A673 (cell line): Measurements from ENCODE around the gene MVB12B. TPM values are rescaled to one million over a fixed set of nuclear protein-coding genes. Genes with fewer than 3 reads are reported as not detected.

ENCODE experiments used
- BruUV-seq: library from RNA; stranded (reverse); fragments of 400-500 nt; replicated peaks from 2 replicates; lab custom pipeline; 2021; lab: Mats Ljungman, UMichigan
- CTCF ChIA-PET: fragments of 300-600 bp; sonication (Branson Sonifier 250); formaldehyde crosslinking; loops from one replicate; lab custom pipeline; 2022; ENCODE audit warnings: antibody characterized with exemption; lab: Charles Lee
- POLR2A ChIA-PET: fragments of 300-600 bp; sonication (Branson Sonifier 250); formaldehyde crosslinking; loops from one replicate; lab custom pipeline; 2022; ENCODE audit warnings: antibody characterized with exemption; ENCODE audit not compliant: low non-redundant PET; lab: Charles Lee
- DNase-seq: peaks from one replicate; pipeline ENCODE4 v3.0.0-alpha.2; 2015; ENCODE audit warnings: low spot score
- H3K27ac ChIP-seq: fragments of 200-600 bp; sonication (generic); 2 replicates; pipeline ENCODE4 v1.5.1; 2016; ENCODE audit warnings: mixed run types, low read depth, mild to moderate bottlenecking, mixed read lengths, antibody characterized with exemption, low read length; ENCODE audit not compliant: poor library complexity, severe bottlenecking
- H3K27me3 ChIP-seq: fragments of 200-600 bp; sonication (generic); replicated peaks from 2 replicates; pipeline ENCODE4 v1.6.1; 2017; ENCODE audit warnings: mixed run types, low read depth, mild to moderate bottlenecking, mixed read lengths, antibody characterized with exemption, low read length; ENCODE audit not compliant: insufficient read depth, poor library complexity
- H3K36me3 ChIP-seq: fragments of 200-600 bp; sonication (generic); 2 replicates; pipeline ENCODE4 v1.6.1; 2016; ENCODE audit warnings: mixed run types, mild to moderate bottlenecking, mixed read lengths, antibody characterized with exemption, low read length; ENCODE audit not compliant: insufficient read depth, poor library complexity, severe bottlenecking
- H3K4me1 ChIP-seq: fragments of 200-600 bp; sonication (generic); 2 replicates; pipeline ENCODE4 v1.6.1; 2017; ENCODE audit warnings: mixed run types, mild to moderate bottlenecking, mixed read lengths, antibody characterized with exemption, low read length; ENCODE audit not compliant: insufficient read depth, poor library complexity, severe bottlenecking
- H3K4me3 ChIP-seq: fragments of 200-600 bp; sonication (generic); 2 replicates; pipeline ENCODE4 v1.5.1; 2016; ENCODE audit warnings: low read depth, mixed run types, mild to moderate bottlenecking, mixed read lengths, low read length; ENCODE audit not compliant: poor library complexity, severe bottlenecking
- H3K9me3 ChIP-seq: fragments of 200-600 bp; sonication (generic); 2 replicates; pipeline ENCODE4 v1.6.1; 2016; ENCODE audit warnings: mixed run types, low read depth, mild to moderate bottlenecking, mixed read lengths, antibody characterized with exemption, low read length; ENCODE audit not compliant: poor library complexity, severe bottlenecking
- EZH2 ChIP-seq: fragments of 200-600 bp; sonication (generic); IDR thresholded peaks from 2 replicates; pipeline ENCODE4 v1.6.1; 2017; ENCODE audit warnings: borderline replicate concordance, low read depth, mild to moderate bottlenecking, mixed read lengths, antibody characterized with exemption, low read length; ENCODE audit not compliant: poor library complexity, severe bottlenecking
- intact Hi-C: fragments of 100-400 bp; cut with micrococcal nuclease; formaldehyde crosslinking; loops from one replicate; pipeline ENCODE4 v1.10.0; 2022; ENCODE audit not compliant: unreplicated experiment
- total RNA-seq: library from RNA; stranded (reverse); gene quantifications from 2 replicates; pipeline ENCODE4 v1.2.3, GENCODE V29; 2021
- TF ChIP-seq, protein P1 (sequence below): fragments of 300-800, 200-600 bp; sonication (generic); conservative IDR thresholded peaks from 2 replicates; pipeline ENCODE4 v1.5.1; 2017; ENCODE audit warnings: low read depth, mild to moderate bottlenecking, antibody characterized with exemption, low read length, moderate library complexity, mixed read lengths

MVB12B gene
- total RNA-seq, 1 experiment from 2014 or later = 12.3 TPM

DNA sequence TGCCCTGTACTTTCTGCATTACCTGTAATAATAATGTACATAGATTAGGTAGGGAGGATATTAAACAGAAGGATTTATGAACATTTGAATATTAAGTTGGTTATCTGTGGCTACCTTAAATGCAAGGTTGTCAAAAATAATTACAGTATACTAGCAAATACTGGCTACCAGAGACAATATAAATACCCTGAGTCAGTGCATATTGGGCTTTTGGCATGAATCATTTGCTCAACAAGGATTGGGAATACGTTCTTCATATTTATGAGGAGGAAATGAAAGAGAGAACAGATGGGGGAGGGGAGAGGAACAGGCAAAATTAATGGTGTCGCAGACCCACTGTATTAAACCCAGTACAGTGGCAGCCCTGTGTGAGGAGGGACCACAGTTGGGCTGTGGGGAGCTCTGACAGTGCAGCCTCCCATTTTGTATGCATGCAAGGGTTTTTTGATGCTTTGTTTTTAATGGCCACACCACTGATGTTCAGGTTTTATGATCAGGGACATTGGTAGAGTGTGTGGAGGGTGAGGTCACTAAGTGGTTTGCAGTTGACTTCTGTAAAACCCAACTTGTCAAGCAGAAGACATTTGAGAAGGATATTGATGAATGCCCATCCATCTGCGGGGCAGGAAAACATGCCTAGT is 56.9 kb downstream of the MVB12B start:
- ChIA-PET CTCF (no interaction called here), POLR2A (no interaction called here)
- BruUV-seq = no TSS peak
- Histone ChIP-seq H3K4me1 (no peaks in the 10 kb centered on the region), H3K27ac (no peak overlapping the region), H3K36me3 (peaks cover 8% of the 10 kb centered on the region), H3K9me3 (no peaks in the 10 kb centered on the region), H3K27me3 (no peaks in the 10 kb centered on the region), H3K4me3 (no peak overlapping the region)
- TF ChIP-seq, protein P1, sequence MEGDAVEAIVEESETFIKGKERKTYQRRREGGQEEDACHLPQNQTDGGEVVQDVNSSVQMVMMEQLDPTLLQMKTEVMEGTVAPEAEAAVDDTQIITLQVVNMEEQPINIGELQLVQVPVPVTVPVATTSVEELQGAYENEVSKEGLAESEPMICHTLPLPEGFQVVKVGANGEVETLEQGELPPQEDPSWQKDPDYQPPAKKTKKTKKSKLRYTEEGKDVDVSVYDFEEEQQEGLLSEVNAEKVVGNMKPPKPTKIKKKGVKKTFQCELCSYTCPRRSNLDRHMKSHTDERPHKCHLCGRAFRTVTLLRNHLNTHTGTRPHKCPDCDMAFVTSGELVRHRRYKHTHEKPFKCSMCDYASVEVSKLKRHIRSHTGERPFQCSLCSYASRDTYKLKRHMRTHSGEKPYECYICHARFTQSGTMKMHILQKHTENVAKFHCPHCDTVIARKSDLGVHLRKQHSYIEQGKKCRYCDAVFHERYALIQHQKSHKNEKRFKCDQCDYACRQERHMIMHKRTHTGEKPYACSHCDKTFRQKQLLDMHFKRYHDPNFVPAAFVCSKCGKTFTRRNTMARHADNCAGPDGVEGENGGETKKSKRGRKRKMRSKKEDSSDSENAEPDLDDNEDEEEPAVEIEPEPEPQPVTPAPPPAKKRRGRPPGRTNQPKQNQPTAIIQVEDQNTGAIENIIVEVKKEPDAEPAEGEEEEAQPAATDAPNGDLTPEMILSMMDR = no peak
- TF ChIP-seq EZH2 = no peak
- DNase-seq = no peak
- intact Hi-C loops = no loop called here

DNA sequence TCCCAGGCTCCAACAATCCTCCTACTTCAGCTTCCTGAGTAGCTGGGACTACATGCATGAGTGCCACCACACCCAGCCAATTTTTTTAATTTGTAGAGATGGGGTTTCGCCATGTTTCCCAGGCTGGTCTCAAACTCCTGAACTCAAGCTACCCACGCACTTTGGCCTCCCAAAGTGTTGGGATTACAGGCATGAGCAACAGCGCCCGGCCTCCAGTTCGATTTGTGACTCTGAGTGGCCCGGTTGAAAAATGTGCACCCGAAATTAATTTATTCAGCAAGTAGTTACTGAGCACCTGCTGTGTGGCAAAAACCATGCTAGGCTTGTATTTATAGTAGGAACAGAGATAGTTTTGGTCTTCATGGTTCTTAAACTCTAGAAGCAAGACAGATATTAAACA is 58.3 kb downstream of the MVB12B start:
- H3K4me3 ChIP-seq = no peak overlapping the region
- TF ChIP-seq, protein P1 = no peak
- TF ChIP-seq EZH2 = no peak
- H3K36me3 ChIP-seq = peaks cover 8% of the 10 kb centered on the region
- no peaks in the 10 kb centered on the region for H3K27me3 ChIP-seq
- DNase-seq = no peak
- ChIA-PET CTCF (interaction anchor here (0.7 kb wide), 1 partner anchor 90 kb away, joined by 3 read pairs; no protein-coding TSS in a partner anchor), POLR2A (no interaction called here)
- no peaks in the 10 kb centered on the region for H3K9me3 ChIP-seq
- H3K4me1 ChIP-seq = peaks cover 6% of the 10 kb centered on the region
- intact Hi-C loops = no loop called here
- no TSS peak for BruUV-seq
- H3K27ac ChIP-seq = no peak overlapping the region

DNA sequence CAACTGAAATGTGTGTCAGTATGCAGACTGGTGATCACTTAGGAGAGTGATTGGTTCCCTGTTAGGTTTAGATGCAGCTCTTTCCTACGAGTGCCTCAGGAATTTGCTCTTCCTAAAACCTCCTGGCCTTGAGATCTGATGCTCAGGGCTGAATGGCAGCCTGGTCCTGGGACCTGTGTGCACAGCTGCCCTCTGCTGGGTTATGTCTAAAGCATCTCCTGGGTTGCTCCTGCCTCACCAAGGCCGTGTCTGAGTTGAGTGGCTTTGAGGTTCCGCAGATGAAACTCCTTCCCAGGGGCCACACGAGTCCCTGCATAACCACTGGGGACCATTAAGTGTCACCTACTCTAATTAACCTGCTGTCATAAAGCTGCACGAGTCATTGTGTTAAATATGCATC is 59.5 kb downstream of the MVB12B start:
- DNase-seq = no peak
- TF ChIP-seq, protein P1 = peak; percentile 35; the same call in 1 of the 2 replicates
- TF ChIP-seq EZH2 = no peak
- H3K4me1 ChIP-seq = peaks cover 6% of the 10 kb centered on the region
- POLR2A ChIA-PET = no interaction called here
- intact Hi-C loops = no loop called here
- no peak overlapping the region for H3K27ac ChIP-seq
- H3K36me3 ChIP-seq = peaks cover 8% of the 10 kb centered on the region
- no TSS peak for BruUV-seq
- no peak overlapping the region for H3K4me3 ChIP-seq
- no peaks in the 10 kb centered on the region for H3K27me3 ChIP-seq
- CTCF ChIA-PET = no interaction called here
- no peaks in the 10 kb centered on the region for H3K9me3 ChIP-seq
